ENCODE data around the gene WDR74. TPM values are rescaled to one million over a fixed set of nuclear protein-coding genes. Genes with fewer than 3 reads are reported as not detected.

Gene WDR74
- total and polyA plus RNA-seq, 2 of the 13 experiments (the other 11 are each of a cell fraction or from before 2014, with no cell fraction given) = 77.0 to 83.3 TPM

- TF ChIP-seq REST (IDR thresholded peaks at IDR 0.05; ENCODE audit: borderline replicate concordance in 1 of 2, low read depth in 1 of 2, low read length in 2 of 2) (0 out of 4 replicates have a peak, but pooled peaks of 1 of the 2 experiments have one; percentile 40), PHF20 (CRISPR knock-in tag; IDR thresholded peaks at IDR 0.05) (peak; percentile 89), SMARCE1 (IDR thresholded peaks at IDR 0.05; ENCODE audit: borderline replicate concordance) (no peak), ZNF749 (CRISPR knock-in tag; IDR thresholded peaks at IDR 0.05; ENCODE audit: borderline replicate concordance) (peak; percentile 91), NFATC3 (CRISPR knock-in tag; IDR thresholded peaks at IDR 0.05) (peak; percentile 94), CHD4 (IDR thresholded peaks at IDR 0.05; ENCODE audit: borderline replicate concordance, low read length) (no peak), MXD4 (CRISPR knock-in tag; IDR thresholded peaks at IDR 0.05) (peak; percentile 77; the same call in 1 of the 2 replicates), TAF1 (CRISPR knock-in tag; IDR thresholded peaks at IDR 0.05) (peak; percentile 93), SAP130 (CRISPR knock-in tag; IDR thresholded peaks at IDR 0.05; ENCODE audit: low read depth) (peak; percentile 93), ZNF569 (CRISPR knock-in tag; IDR thresholded peaks at IDR 0.05; ENCODE audit: borderline replicate concordance) (no peak), MNT (IDR thresholded peaks at IDR 0.05) (no peak), ZSCAN31 (CRISPR knock-in tag; IDR thresholded peaks at IDR 0.05; ENCODE audit: low read depth) (peak; percentile 41; the same call in 1 of the 2 replicates), TARDBP (CRISPR knock-in tag; IDR thresholded peaks at IDR 0.05) (peak; percentile 66; the same call in 1 of the 2 replicates), ZBTB14 (CRISPR knock-in tag; IDR thresholded peaks at IDR 0.05) (no peak), ZNF547 (CRISPR knock-in tag; IDR thresholded peaks at IDR 0.05) (peak; percentile 95), ZBTB46 (CRISPR knock-in tag; IDR thresholded peaks at IDR 0.05; ENCODE audit: borderline replicate concordance) (no peak), NCOA2 (CRISPR knock-in tag; IDR thresholded peaks at IDR 0.05) (no peak), ZNF468 (CRISPR knock-in tag; IDR thresholded peaks at IDR 0.05) (0 out of 2 replicates have a peak, but pooled peaks have one; percentile 69), MYPOP (CRISPR knock-in tag; IDR thresholded peaks at IDR 0.05) (peak; percentile 51; the same call in 1 of the 2 replicates), POLR2A (IDR thresholded peaks at IDR 0.05; ENCODE audit: insufficient read depth in 1 of 2, low read depth in 2 of 2, low read length in 2 of 2) (peak; percentile 85 to 96), KDM5B (CRISPR knock-in tag; IDR thresholded peaks at IDR 0.05; ENCODE audit: borderline replicate concordance) (peak; percentile 89; the same call in 1 of the 2 replicates)
Measured at GRCh38 chr11:62791501-62792201, 47.7 kb downstream of the WDR74 start, which contains the start of gene TMEM223 (continued).

Data from HepG2 (cell line).